ENCODE measurements around the gene SDHAF3. TPM values are rescaled to one million over a fixed set of nuclear protein-coding genes. Genes with fewer than 3 reads are reported as not detected.
"Not testable (repeated sequence)": the region's sequence is repeated elsewhere in the genome, so short reads cannot be mapped to it uniquely, and the experiment has no call there.

The SDHAF3 gene
- total RNA-seq, 3 donors from 2014 or later: 4.3 to 12.3 (median 8.5) TPM

- H3K27ac ChIP-seq: no peak overlapping the region
- H3K36me3 ChIP-seq: no peaks in the 10 kb centered on the region
- intact Hi-C loops (cut with DNase I; ENCODE audit: low total_unique reads): no loop called here
- H3K27me3 ChIP-seq: no peaks in the 10 kb centered on the region
- H3K4me1 ChIP-seq: no peaks in the 10 kb centered on the region
- no peak for DNase-seq (ENCODE audit: low spot score in 2 of 2)
- H3K4me3 ChIP-seq: no peak overlapping the region
- no peaks in the 10 kb centered on the region for H3K9me3 ChIP-seq
- TF ChIP-seq POLR2A (IDR thresholded peaks at IDR 0.05) (no peak), POLR2AphosphoS5 (IDR thresholded peaks at IDR 0.05) (no peak), CTCF (IDR thresholded peaks at IDR 0.05) (no peak)
Observed at GRCh38 chr7:97167176-97167575, 49.7 kb downstream of the SDHAF3 start.

GRCh38 chr7:97167749-97168148 is 50.3 kb downstream of the SDHAF3 start:
- intact Hi-C loops (cut with DNase I; ENCODE audit: low total_unique reads): no loop called here
- no peak overlapping the region for H3K27ac ChIP-seq
- no peak for DNase-seq (ENCODE audit: low spot score in 2 of 2)
- H3K9me3 ChIP-seq: no peaks in the 10 kb centered on the region
- no peak overlapping the region for H3K4me3 ChIP-seq
- no peaks in the 10 kb centered on the region for H3K4me1 ChIP-seq
- H3K27me3 ChIP-seq: no peaks in the 10 kb centered on the region
- H3K36me3 ChIP-seq: no peaks in the 10 kb centered on the region
- TF ChIP-seq POLR2AphosphoS5 (IDR thresholded peaks at IDR 0.05) (no peak), POLR2A (IDR thresholded peaks at IDR 0.05) (no peak), CTCF (IDR thresholded peaks at IDR 0.05) (no peak)

- Histone ChIP-seq H3K27me3 (no peaks in the 10 kb centered on the region), H3K27ac (no peak overlapping the region), H3K36me3 (no peaks in the 10 kb centered on the region), H3K9me3 (no peaks in the 10 kb centered on the region), H3K4me1 (no peaks in the 10 kb centered on the region), H3K4me3 (no peak overlapping the region)
- intact Hi-C loops (cut with DNase I; ENCODE audit: low total_unique reads): no loop called here
- TF ChIP-seq POLR2AphosphoS5 (IDR thresholded peaks at IDR 0.05): no peak
- DNase-seq (ENCODE audit: low spot score in 2 of 2): no peak
Observed at GRCh38 chr7:97174303-97174702, 56.8 kb downstream of the SDHAF3 start.

- H3K4me1 ChIP-seq: no peaks in the 10 kb centered on the region
- H3K27ac ChIP-seq: no peak overlapping the region
- no peaks in the 10 kb centered on the region for H3K9me3 ChIP-seq
- TF ChIP-seq POLR2A (IDR thresholded peaks at IDR 0.05): no peak
- TF ChIP-seq CTCF (IDR thresholded peaks at IDR 0.05): peak in 2 of 3 donors; percentile 29 to 46
- H3K36me3 ChIP-seq: no peaks in the 10 kb centered on the region
- intact Hi-C loops (cut with DNase I; ENCODE audit: low total_unique reads): no loop called here
- no peaks in the 10 kb centered on the region for H3K27me3 ChIP-seq
- H3K4me3 ChIP-seq: no peak overlapping the region
- no peak for DNase-seq (ENCODE audit: low spot score in 2 of 2)
Observed at GRCh38 chr7:97179454-97180104, 62.1 kb downstream of the SDHAF3 start.

- H3K4me3 ChIP-seq: no peak overlapping the region
- intact Hi-C loops (cut with DNase I; ENCODE audit: low total_unique reads): no loop called here
Observed at GRCh38 chr7:97187067-97187466, 69.6 kb downstream of the SDHAF3 start.

GRCh38 chr7:97196174-97196573 is 78.7 kb downstream of the SDHAF3 start:
- intact Hi-C loops (cut with DNase I; ENCODE audit: low total_unique reads); H3K27ac ChIP-seq; H3K4me1 ChIP-seq; H3K27me3 ChIP-seq; H3K9me3 ChIP-seq; H3K4me3 ChIP-seq; DNase-seq (ENCODE audit: low spot score in 2 of 2); H3K36me3 ChIP-seq: not testable (repeated sequence)

More at GRCh38 chr7:97187067-97187466, 69.6 kb downstream of the SDHAF3 start:
- Histone ChIP-seq H3K27ac (no peak overlapping the region), H3K9me3 (no peaks in the 10 kb centered on the region), H3K27me3 (no peaks in the 10 kb centered on the region), H3K36me3 (no peaks in the 10 kb centered on the region), H3K4me1 (no peaks in the 10 kb centered on the region)
- DNase-seq (ENCODE audit: low spot score in 2 of 2): no peak
- TF ChIP-seq CTCF (IDR thresholded peaks at IDR 0.05): no peak
- no peak for TF ChIP-seq POLR2AphosphoS5 (IDR thresholded peaks at IDR 0.05)
- TF ChIP-seq POLR2A (IDR thresholded peaks at IDR 0.05): no peak
